AG04449 (cell line): Measurements from ENCODE around the gene SEPTIN1.

Source experiments
- CTCF ChIA-PET: fragments of 350-600 bp; formaldehyde crosslinking; extraction: SDS; loops from one replicate; lab custom pipeline; 2021; ENCODE audit warnings: antibody characterized with exemption; lab: Yijun Ruan, JAX
- POLR2A ChIA-PET: fragments of 400-600, 350-600 bp; formaldehyde crosslinking; extraction: SDS; loops from one replicate; lab custom pipeline; 2020; ENCODE audit warnings: antibody characterized with exemption, inconsistent platforms; lab: Yijun Ruan, JAX
- DNase-seq: peaks from one replicate; pipeline ENCODE4 v3.0.0-alpha.2; 2010; ENCODE audit warnings: low read depth, low spot score
- H3K4me3 ChIP-seq: 2 replicates; pipeline ENCODE4 v1.5.1; 2011; ENCODE audit warnings: low read depth, mild to moderate bottlenecking, control low read depth, low read length
- CTCF ChIP-seq: IDR thresholded peaks from one replicate; pipeline ENCODE4 v1.5.1; 2011; ENCODE audit warnings: mild to moderate bottlenecking, moderate library complexity, low read length, control low read depth, inconsistent platforms; ENCODE audit not compliant: insufficient read depth; ENCODE audit errors: missing control alignments

SEPTIN1 gene

GRCh38 chr16:30381291-30382041 lies 895 bp downstream of the SEPTIN1 start:
- ChIA-PET CTCF (interaction anchor here (2.1 kb wide), 1 partner anchor 14 kb away, joined by 6 read pairs; the partner anchor contains the start of gene ZNF48), POLR2A (interaction anchor here (1.9 kb wide), 1 partner anchor 11 kb away, joined by 8 read pairs; the partner anchor contains the start of gene TBC1D10B)
- DNase-seq, result no peak
- no peak overlapping the region for H3K4me3 ChIP-seq
- no peak for TF ChIP-seq CTCF

DNA sequence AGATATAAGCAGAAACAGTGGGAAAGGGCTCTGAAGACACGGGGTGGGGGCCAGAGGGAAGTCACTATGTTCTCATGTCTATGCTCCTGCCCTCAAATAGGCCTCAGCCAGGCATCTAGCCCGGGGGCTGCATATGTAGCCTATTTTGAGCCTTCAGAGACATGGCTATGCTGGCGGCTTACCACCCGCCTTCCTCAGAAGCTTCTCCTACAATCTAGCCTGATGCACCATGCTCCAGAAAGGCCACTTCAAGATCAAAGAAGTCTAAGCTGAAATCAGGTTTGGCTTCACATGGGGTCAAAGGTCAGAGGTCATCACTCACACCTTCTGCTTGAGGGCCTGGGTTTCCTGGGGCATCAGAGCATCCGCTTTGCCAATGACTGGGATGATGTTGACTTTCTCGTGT lies 1.6 kb downstream of the SEPTIN1 start:
- CTCF ChIA-PET, result interaction anchor here (1.0 to 2.1 kb wide), 2 partner anchors 15 to 29 kb away, joined by 3 to 6 read pairs; partner anchors contain the start of gene ZNF48

GRCh38 chr16:30380072-30380802 lies 2.1 kb downstream of the SEPTIN1 start:
- CTCF ChIA-PET, result interaction anchor here (1.0 to 2.1 kb wide), 3 partner anchors 9 to 29 kb away, joined by 3 to 6 read pairs (median 6); partner anchors contain the start of gene ZNF48
- DNase-seq, result no peak
- POLR2A ChIA-PET, result no interaction called here
- no peak for TF ChIP-seq CTCF
- no peak overlapping the region for H3K4me3 ChIP-seq

More for the DNA sequence above, 1.6 kb downstream of the SEPTIN1 start:
- no peak for TF ChIP-seq CTCF
- H3K4me3 ChIP-seq, result no peak overlapping the region
- DNase-seq, result no peak
- POLR2A ChIA-PET, result no interaction called here

DNA sequence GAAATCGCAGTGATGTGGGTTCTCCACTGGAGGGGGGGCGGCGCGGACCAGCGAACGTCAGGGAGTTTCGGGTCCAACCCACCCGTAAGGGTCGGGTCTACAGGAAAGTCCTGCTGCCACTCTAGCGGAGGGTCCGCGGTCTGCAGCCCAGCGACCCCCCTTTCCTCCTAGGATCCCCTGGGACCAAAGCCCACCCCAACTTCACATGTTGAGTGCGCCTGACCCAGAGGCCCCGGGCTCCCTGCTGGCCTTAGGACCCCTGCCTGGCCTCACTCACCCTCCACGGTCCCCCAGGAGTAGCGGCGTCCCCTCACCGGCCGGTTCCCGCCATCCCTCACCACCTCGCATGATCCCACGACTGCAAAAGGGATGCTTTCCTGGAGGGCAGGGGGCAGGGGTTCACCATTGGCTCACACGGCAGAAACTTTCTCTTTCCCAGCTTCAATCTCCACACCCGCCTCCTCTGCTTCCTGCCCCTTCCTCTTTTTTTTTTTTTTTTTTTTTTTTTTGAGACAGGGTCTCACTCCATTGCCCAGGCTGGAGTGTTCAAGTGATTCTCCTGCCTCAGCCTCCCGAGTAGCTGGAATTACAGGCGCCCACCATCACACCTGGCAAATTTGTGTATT lies 3.1 kb downstream of the SEPTIN1 start:
- ChIA-PET CTCF (interaction anchor here (1.3 to 2.1 kb wide), 2 partner anchors 8 to 16 kb away, joined by 6 read pairs; partner anchors contain the start of gene ZNF48), POLR2A (interaction anchor here (1.2 kb wide), 1 partner anchor 16 kb away, joined by 4 read pairs; the partner anchor contains the start of gene ZNF48)
- no peak for DNase-seq
- TF ChIP-seq CTCF, result no peak
- peak overlapping the region; percentile 85 for H3K4me3 ChIP-seq

DNA sequence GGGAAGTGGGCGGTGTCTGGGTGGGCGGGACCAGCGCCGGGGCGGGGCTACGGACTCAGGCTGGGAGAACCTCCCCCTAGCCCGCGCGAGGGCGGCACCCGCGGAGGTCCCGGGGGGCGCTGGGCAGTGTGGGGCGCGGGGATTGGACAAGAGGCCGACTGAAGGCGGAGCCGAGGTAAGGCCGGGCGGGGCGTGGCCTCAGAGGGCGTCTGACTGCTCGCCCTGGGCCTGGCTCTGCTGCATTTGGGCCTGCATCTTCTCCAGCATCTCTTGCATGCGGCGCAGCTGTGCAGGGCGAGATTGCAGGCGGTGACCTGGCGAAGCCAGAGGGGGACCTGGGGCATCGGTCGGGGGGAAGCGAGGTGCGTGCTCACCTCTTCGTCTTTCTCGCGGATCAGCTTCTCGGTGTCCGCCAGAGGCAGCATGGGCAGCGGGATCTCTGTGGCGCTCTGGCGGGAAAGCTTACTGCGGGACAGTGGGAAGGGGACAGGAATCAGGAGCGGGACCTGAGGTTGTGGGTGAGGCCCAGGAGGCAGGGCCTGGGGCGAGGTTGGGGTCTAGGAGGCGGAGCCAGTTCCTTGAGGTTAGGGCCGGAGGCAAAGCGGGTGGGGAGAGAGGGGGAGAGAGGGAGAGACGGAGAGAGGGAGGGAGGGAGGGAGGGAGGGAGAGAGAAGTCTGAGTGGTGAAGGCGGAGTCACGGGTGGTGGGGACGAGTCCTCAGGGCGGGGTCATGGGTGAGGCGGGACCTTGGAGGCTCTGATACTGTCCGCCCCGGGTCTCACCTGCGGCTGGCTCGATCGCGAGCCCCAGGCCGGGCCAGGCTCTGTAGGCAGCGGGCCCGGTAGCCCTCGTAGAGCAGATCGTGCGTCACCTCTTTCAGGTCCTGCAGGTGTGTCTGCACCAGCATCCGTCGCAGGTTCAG lies 3.9 kb downstream of the SEPTIN1 start:
- ChIA-PET CTCF (interaction anchor here (2.4 to 3.3 kb wide), 2 partner anchors 16 to 31 kb away, joined by 9 to 12 read pairs; partner anchors contain the start of gene ZNF48), POLR2A (interaction anchor here (1.2 kb wide), 1 partner anchor 17 kb away, joined by 4 read pairs; the partner anchor contains the start of gene ZNF48)
- DNase-seq, result peak; percentile 68
- TF ChIP-seq CTCF, result peak; percentile 27
- H3K4me3 ChIP-seq, result peak overlapping the region; percentile 85
